Neutrophil (primary cell): Measurements from ENCODE around the gene RSRC2.
A peak's percentile ranks its signal among the peaks of the same experiment; 100 is the strongest.

Experiments
- H3K27ac ChIP-seq: fragments of 200-600 bp; sonication (generic); 2 replicates; pipeline ENCODE4 v1.5.1; 2016; ENCODE audit warnings: mild to moderate bottlenecking, moderate library complexity
- H3K27me3 ChIP-seq: fragments of 200-600 bp; sonication (generic); 2 replicates; pipeline ENCODE4 v1.6.0; 2016; ENCODE audit warnings: mild to moderate bottlenecking
- H3K36me3 ChIP-seq: fragments of 200-600 bp; sonication (generic); 2 replicates; pipeline ENCODE4 v1.5.1; 2017
- H3K4me1 ChIP-seq, 2 experiments: fragments of 200-600 bp in 1 of 2; sonication (generic) in 1 of 2; 1 replicate in 1 of 2; 2 replicates in 1 of 2; pipeline versions ENCODE4 v1.5.1 to v1.6.1; 2013 to 2016; ENCODE audit warnings: low read depth in 1 of 2, low read length in 1 of 2, mild to moderate bottlenecking in 1 of 2, moderate library complexity in 1 of 2; ENCODE audit not compliant: control insufficient read depth in 1 of 2, insufficient read depth in 1 of 2
- H3K4me3 ChIP-seq, 2 experiments: fragments of 200-600 bp in 1 of 2; sonication (generic) in 1 of 2; 1 replicate in 1 of 2; 2 replicates in 1 of 2; pipeline ENCODE4 v1.5.1; 2013 to 2016; ENCODE audit warnings: low read depth in 1 of 2, low read length in 1 of 2, mild to moderate bottlenecking in 1 of 2, moderate library complexity in 1 of 2
- H3K9me3 ChIP-seq: fragments of 200-600 bp; sonication (generic); 2 replicates; pipeline ENCODE4 v1.5.1; 2016
- CTCF ChIP-seq: fragments of 200-600 bp; sonication (generic); IDR thresholded peaks from 2 replicates; pipeline ENCODE4 v1.5.1; 2016; ENCODE audit warnings: antibody characterized with exemption

RSRC2 gene

GRCh38 chr12:122506393-122506938 is 20.3 kb downstream of the RSRC2 start:
- Histone ChIP-seq H3K4me3 (no peak overlapping the region), H3K27ac (peak overlapping the region; percentile 44), H3K36me3 (peaks cover 85% of the 10 kb centered on the region), H3K4me1 (peaks cover 11 to 14% of the 10 kb centered on the region in 2 experiments), H3K27me3 (no peaks in the 10 kb centered on the region), H3K9me3 (no peaks in the 10 kb centered on the region)
- no peak for TF ChIP-seq CTCF

- H3K4me3 ChIP-seq = no peak overlapping the region
- peaks cover 18 to 20% of the 10 kb centered on the region in 2 experiments for H3K4me1 ChIP-seq
- no peaks in the 10 kb centered on the region for H3K27me3 ChIP-seq
- H3K36me3 ChIP-seq = peaks cover 75% of the 10 kb centered on the region
- TF ChIP-seq CTCF = no peak
- H3K9me3 ChIP-seq = no peaks in the 10 kb centered on the region
- peak overlapping the region; percentile 44 for H3K27ac ChIP-seq
These were observed 21.2 kb downstream of the RSRC2 start for GRCh38 chr12:122505419-122506051.

GRCh38 chr12:122503783-122504590 is 22.7 kb downstream of the RSRC2 start:
- no peak overlapping the region for H3K4me3 ChIP-seq
- no peak for TF ChIP-seq CTCF
- no peaks in the 10 kb centered on the region for H3K9me3 ChIP-seq
- H3K27ac ChIP-seq = no peak overlapping the region
- no peaks in the 10 kb centered on the region for H3K27me3 ChIP-seq
- H3K36me3 ChIP-seq = peaks cover 60% of the 10 kb centered on the region
- peaks cover 30 to 32% of the 10 kb centered on the region in 2 experiments for H3K4me1 ChIP-seq

- Histone ChIP-seq H3K27me3 (no peaks in the 10 kb centered on the region), H3K4me1 (peaks cover 30 to 34% of the 10 kb centered on the region in 2 experiments), H3K9me3 (no peaks in the 10 kb centered on the region), H3K27ac (no peak overlapping the region), H3K4me3 (no peak overlapping the region), H3K36me3 (peaks cover 53% of the 10 kb centered on the region)
- TF ChIP-seq CTCF = no peak
These were observed 23.5 kb downstream of the RSRC2 start for GRCh38 chr12:122503147-122503751.

- Histone ChIP-seq H3K27me3 (no peaks in the 10 kb centered on the region), H3K4me3 (peak overlapping the region; percentile 75 to 91), H3K9me3 (no peaks in the 10 kb centered on the region), H3K27ac (peak overlapping the region; percentile 92), H3K4me1 (peaks cover 30 to 34% of the 10 kb centered on the region in 2 experiments), H3K36me3 (peaks cover 35% of the 10 kb centered on the region)
- TF ChIP-seq CTCF = no peak
These were observed 25.2 kb downstream of the RSRC2 start for GRCh38 chr12:122501489-122501989.
